Measurements from ENCODE around the gene KREMEN1.

GRCh38 chr22:29148036-29148435 is 75.2 kb downstream of the KREMEN1 start:
- no peak for TF ChIP-seq CTCF (IDR thresholded peaks at IDR 0.05; ENCODE audit: insufficient read depth, low read length)
- no peak for TF ChIP-seq POLR2AphosphoS5 (IDR thresholded peaks at IDR 0.05; ENCODE audit: low read depth)
- TF ChIP-seq REST (IDR thresholded peaks at IDR 0.05; ENCODE audit: insufficient replicate concordance, low read depth): no peak
- no peak for TF ChIP-seq SPI1 (IDR thresholded peaks at IDR 0.05; ENCODE audit: borderline replicate concordance, low read depth)
- TF ChIP-seq GABPA (IDR thresholded peaks at IDR 0.05; ENCODE audit: low read depth): no peak

Data from HL-60 (cell line).